ENCODE results near the gene MYRIP. TPM values are rescaled to one million over a fixed set of nuclear protein-coding genes. Genes with fewer than 3 reads are reported as not detected.

MYRIP gene
- total RNA-seq: 13.8 TPM

GRCh38 chr3:39809181-39809994 lies at the start of gene MYRIP:
Gene MYRIP, plus strand, starts transcription at chr3:39809609. Its CDS starts 91,208 bp downstream, at chr3:39900817.

GRCh38 chr3:40309418-40309924 lies 500.1 kb downstream of the MYRIP start, which contains the start of gene EIF1B:
Gene EIF1B, plus strand, starts transcription at chr3:40309707. Its CDS starts 235 bp downstream, at chr3:40309942.

Small RNAs within 50 kb of the gene (small RNA-seq; reads per million reads assigned to genes)
- not detected for gene RF00264
- gene RN7SL411P: not detected
- not detected for gene RNU4-56P
